ENCODE data around the gene MRPL12.

DNA sequence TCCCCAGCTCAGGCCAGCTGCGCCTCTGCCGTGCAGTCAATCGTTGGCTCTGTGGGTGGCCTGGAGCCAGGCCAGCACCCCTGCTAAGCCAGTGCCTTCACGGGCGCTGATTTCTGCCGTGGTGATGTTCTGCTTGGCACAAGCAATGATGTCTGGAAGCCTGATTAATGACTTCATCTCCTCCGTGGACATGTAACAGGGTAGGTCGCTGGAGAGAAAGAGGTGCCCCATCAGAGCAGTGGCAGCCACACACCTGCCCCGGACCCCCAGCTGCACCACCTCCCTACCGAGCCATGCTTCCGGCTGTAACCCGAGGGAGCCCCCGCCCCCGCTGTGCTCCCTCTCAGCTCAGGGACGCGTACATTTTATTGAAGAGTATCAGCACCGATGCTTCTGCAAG, 21.5 kb upstream of the MRPL12 start:
- no peak for TF ChIP-seq EZH2 (IDR thresholded peaks at IDR 0.05; ENCODE audit: borderline replicate concordance, low read depth, low read length, severe bottlenecking)
- TF ChIP-seq, protein P1, sequence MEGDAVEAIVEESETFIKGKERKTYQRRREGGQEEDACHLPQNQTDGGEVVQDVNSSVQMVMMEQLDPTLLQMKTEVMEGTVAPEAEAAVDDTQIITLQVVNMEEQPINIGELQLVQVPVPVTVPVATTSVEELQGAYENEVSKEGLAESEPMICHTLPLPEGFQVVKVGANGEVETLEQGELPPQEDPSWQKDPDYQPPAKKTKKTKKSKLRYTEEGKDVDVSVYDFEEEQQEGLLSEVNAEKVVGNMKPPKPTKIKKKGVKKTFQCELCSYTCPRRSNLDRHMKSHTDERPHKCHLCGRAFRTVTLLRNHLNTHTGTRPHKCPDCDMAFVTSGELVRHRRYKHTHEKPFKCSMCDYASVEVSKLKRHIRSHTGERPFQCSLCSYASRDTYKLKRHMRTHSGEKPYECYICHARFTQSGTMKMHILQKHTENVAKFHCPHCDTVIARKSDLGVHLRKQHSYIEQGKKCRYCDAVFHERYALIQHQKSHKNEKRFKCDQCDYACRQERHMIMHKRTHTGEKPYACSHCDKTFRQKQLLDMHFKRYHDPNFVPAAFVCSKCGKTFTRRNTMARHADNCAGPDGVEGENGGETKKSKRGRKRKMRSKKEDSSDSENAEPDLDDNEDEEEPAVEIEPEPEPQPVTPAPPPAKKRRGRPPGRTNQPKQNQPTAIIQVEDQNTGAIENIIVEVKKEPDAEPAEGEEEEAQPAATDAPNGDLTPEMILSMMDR (IDR thresholded peaks at IDR 0.05; ENCODE audit: borderline replicate concordance, extremely low read depth, low read length, poor library complexity, severe bottlenecking), result no peak
